ENCODE results near the gene SLC11A1. TPM values are rescaled to one million over a fixed set of nuclear protein-coding genes. Genes with fewer than 3 reads are reported as not detected.
A peak's percentile ranks its signal among the peaks of the same experiment; 100 is the strongest.

SLC11A1 gene
- total RNA-seq, 1 experiment from 2014 or later = 0.33 TPM

DNA sequence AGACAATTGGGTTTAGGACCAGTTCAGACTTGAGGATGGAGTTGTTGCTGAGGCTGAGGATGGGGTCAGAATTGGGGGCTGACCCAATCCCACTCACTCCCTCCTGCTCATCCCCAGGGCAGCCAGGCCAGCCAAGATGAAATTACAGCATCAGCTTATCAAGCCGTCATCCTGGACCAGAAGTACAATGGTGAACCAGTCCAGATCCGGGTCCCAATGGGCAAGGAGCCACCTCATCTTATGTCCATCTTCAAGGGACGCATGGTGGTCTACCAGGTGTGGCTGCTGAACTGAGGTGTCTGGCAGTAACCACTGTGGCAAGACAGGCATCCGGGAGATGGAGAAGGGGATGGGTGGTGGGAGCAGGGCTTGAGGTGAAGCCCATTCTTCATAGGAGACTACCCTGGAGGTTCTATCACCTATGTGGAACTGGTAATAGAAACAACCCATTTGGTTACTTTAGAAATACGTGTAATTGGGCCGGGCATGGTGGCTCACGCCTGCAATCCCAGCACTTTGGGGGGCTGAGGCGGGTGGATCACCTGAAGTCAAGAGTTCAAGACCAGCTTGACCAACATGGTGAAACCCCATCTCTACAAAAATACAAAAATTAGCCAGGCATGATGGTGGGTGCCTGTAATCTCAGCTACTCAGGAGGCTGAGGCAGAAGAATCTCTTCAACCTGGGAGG, 50.7 kb downstream of the SLC11A1 start:
- no peak for DNase-seq (ENCODE audit: low spot score)

DNA sequence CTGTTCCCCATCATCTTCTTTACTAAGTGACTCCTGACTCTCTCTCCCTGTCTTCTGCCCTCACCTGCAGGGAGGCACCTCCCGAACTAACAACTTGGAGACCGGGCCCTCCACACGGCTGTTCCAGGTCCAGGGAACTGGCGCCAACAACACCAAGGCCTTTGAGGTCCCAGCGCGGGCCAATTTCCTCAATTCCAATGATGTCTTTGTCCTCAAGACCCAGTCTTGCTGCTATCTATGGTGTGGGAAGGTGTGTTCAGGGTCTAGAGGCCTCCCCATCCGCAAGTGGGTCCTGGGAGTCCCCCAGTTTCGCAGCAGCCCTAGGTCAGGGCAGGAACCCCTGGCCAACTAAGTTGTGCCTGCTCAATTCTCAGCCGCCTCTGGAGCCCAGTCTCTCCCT, 52.4 kb downstream of the SLC11A1 start:
- DNase-seq (ENCODE audit: low spot score) = no peak

DNA sequence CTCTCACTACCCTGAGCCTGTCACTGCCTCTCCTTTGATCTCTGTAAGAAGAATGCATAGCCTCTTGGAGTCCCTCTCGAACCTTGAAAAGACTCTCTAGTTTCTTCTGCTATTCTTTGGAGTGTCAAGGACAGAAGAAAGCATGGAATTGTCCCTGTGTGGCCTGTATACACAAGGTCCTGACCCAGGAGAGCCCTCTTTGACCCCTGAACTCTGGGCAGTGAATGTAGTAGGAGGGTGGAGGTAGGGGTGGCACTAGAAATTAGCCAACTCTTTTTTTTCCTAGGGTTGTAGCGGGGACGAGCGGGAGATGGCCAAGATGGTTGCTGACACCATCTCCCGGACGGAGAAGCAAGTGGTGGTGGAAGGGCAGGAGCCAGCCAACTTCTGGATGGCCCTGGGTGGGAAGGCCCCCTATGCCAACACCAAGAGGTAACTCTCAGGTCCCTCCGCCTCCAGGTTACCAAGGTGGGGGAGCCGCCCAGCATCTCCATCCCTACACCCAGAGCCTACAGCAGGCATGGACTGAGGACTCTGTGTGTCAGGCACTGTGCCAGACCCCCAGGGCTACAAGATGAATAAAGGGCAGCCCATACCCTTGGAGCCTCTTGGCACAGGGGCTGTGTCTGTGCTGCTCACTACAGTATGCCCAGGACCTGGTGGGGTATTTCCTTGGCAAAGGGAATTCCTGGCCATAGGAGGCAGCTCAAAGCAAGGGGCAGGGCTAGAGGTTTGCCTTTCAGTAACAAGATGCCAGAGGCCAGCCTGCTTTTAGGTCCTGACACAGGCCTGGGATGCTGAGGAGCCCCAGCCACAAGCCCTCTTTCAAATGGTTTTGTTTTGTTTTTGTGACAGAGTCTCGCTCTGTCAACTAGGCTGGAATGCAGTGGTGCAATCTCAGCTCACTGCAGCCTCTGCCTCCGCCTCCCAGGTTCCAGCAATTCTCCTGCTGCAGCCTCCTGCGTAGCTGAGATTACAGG, 53.2 kb downstream of the SLC11A1 start:
- DNase-seq (ENCODE audit: low spot score) = no peak

DNA sequence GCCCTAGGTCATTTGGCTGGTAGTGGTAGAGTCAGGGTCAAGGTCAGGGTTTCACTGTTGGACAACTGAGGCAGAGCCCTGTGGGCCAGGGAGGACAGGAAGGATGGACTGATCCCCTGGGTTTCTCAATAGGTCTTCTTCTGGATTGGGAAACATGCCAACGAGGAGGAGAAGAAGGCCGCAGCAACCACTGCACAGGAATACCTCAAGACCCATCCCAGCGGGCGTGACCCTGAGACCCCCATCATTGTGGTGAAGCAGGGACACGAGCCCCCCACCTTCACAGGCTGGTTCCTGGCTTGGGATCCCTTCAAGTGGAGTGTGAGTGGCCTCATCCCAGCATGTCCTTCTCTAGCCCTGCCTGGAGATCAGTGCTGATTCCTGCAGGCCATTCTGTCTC, 54.9 kb downstream of the SLC11A1 start:
- DNase-seq (ENCODE audit: low spot score) = no peak

DNA sequence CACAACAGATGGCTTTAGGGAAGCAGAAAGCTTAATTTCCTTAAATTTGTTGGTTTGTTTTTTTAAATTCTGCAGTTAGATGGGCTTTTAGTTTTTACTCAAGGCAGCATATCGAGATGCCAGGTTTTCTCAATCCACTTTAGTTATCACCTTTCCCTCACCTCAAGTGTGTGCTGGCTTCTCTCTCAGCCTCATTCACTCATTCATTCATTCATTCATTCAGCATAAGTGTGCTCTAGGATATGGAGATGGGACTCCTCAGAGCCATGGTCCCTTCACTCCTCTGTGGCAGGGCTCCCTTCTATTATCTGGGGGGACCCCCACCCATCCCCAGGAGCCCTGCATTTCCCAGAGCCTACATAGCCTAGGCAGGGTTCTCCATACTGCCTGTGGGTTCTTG, 55.9 kb downstream of the SLC11A1 start:
- no peak for DNase-seq (ENCODE audit: low spot score)

DNA sequence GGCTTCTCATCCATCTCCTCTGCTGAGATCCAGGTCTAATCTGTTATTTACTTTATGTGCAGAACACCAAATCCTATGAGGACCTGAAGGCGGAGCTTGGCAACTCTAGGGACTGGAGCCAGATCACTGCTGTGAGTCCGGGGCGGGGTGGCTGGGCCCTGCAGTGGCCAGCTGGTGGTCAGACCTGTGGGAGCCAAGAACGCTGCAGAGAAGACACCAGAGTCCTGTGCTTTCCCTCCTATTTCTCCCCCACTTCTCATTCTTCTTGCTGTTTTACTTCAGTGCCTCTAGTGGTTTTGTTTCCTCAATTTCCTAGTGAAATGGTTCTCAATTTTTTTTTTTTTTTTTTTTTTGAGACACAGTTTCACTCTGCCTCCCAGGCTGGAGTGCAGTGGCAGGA, 56.5 kb downstream of the SLC11A1 start:
- DNase-seq (ENCODE audit: low spot score) = no peak

DNA sequence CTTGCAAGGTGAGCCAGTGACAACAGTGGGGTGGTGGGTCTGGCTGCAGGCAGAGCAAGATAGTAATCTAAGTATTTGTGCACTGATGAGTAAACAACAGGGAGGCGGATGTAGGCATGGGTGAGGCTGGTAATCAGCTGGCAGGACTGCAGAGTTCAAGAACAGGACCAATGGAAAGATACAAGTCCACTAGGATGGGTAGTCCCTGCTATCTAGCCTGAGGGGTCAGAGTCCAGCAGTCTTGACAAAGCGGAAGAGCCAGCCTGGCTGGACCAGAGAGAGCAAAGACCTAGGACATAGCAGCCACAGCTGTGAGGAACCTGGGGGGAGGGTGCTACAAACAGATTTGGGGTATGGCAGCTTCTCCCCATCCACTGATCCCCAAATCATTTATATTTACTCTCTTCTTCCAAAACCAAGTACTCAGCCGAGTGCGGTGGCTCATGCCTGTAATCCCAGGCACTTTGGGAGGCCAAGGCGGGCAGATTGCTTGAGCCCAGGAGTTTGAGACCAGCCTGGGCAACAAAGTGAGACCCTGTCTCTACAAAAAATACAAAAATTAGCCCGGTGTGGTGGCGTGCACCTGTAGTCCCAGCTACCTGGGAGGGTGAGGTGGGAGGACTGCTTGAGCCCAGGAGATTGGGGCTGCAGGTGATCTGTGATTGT, 62.8 kb downstream of the SLC11A1 start:
- DNase-seq (ENCODE audit: low spot score) = peak; percentile 76

DNA sequence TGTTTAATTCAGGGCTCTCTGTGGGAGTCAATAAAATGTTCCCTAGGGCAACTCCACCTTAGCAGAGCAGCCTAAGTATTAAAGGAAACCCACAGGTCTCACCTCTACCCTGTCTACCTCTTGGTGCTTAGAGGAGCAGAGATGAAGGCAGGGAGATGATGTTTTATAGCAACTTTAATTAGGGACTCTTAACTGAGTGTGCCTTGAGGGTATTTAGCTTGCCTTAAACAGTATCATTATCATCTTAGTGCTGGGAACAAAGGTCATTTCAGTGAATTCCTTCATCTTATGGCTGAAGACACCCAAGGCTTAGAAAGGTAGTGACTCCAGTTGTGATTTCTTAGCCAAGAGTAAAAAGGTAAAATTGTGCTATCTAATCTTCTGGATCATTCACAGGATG, 63.5 kb downstream of the SLC11A1 start:
- no peak for DNase-seq (ENCODE audit: low spot score)

Small RNA genes within 50 kb of the gene (small RNA-seq; reads per million reads assigned to genes)
- gene MIR26B = 35.4 reads per million, percentile 94 among the genes with 10 or more reads in this experiment
- gene MIR6810 = not detected

Other genes with a start within 250 kb of the SLC11A1 start
- not detected in 2 replicates for gene CXCR1, start 215.3 kb upstream of the SLC11A1 start, total RNA-seq (2014; rRNA removed; shearing (Covaris generic))
- gene ARPC2, start 165.1 kb upstream of the SLC11A1 start, total RNA-seq (2014; rRNA removed; shearing (Covaris generic)) = 220 and 244 TPM in 2 replicates
- 0.05 and 0.56 TPM in 2 replicates for gene GPBAR1, start 121.3 kb upstream of the SLC11A1 start, total RNA-seq (2014; rRNA removed; shearing (Covaris generic))
- gene AAMP, start 112.1 kb upstream of the SLC11A1 start, total RNA-seq (2014; rRNA removed; shearing (Covaris generic)) = 266 and 310 TPM in 2 replicates
- 73.9 and 77.2 TPM in 2 replicates for gene PNKD, start 111.8 kb upstream of the SLC11A1 start, total RNA-seq (2014; rRNA removed; shearing (Covaris generic))
- 229 and 311 TPM in 2 replicates for gene TMBIM1, start 89.8 kb upstream of the SLC11A1 start, total RNA-seq (2014; rRNA removed; shearing (Covaris generic))
- 1.6 TPM in 1 of 2 replicates, not detected in the other for gene CATIP, start 25.4 kb upstream of the SLC11A1 start, total RNA-seq (2014; rRNA removed; shearing (Covaris generic))
- gene CTDSP1, start 17.6 kb downstream of the SLC11A1 start, total RNA-seq (2014; rRNA removed; shearing (Covaris generic)) = 132 and 151 TPM in 2 replicates
- gene VIL1, start 36.9 kb downstream of the SLC11A1 start, total RNA-seq (2014; rRNA removed; shearing (Covaris generic)) = 230 and 247 TPM in 2 replicates
- gene USP37, start 186.1 kb downstream of the SLC11A1 start, total RNA-seq (2014; rRNA removed; shearing (Covaris generic)) = 3.9 and 4.1 TPM in 2 replicates
- 60.1 and 64.3 TPM in 2 replicates for gene CNOT9, start 186.6 kb downstream of the SLC11A1 start, total RNA-seq (2014; rRNA removed; shearing (Covaris generic))
- gene PLCD4, start 225.6 kb downstream of the SLC11A1 start, total RNA-seq (2014; rRNA removed; shearing (Covaris generic)) = not detected in 2 replicates

Data from HT-29 (cell line).